GM18505 (cell line): ENCODE data around the gene XAB2.
A peak's percentile ranks its signal among the peaks of the same experiment; 100 is the strongest.

Experiments used
- ATAC-seq: cut with Tn5 transposase; IDR thresholded peaks from one replicate; pipeline ENCODE4 v1.9.1; 2021; ENCODE audit not compliant: unreplicated experiment
- POLR2A ChIP-seq: IDR thresholded peaks from 4 replicates; pipeline ENCODE4 v1.6.1; 2011; ENCODE audit warnings: borderline replicate concordance; ENCODE audit not compliant: insufficient read depth, insufficient read length; ENCODE audit errors: extremely low read depth

The XAB2 gene

DNA sequence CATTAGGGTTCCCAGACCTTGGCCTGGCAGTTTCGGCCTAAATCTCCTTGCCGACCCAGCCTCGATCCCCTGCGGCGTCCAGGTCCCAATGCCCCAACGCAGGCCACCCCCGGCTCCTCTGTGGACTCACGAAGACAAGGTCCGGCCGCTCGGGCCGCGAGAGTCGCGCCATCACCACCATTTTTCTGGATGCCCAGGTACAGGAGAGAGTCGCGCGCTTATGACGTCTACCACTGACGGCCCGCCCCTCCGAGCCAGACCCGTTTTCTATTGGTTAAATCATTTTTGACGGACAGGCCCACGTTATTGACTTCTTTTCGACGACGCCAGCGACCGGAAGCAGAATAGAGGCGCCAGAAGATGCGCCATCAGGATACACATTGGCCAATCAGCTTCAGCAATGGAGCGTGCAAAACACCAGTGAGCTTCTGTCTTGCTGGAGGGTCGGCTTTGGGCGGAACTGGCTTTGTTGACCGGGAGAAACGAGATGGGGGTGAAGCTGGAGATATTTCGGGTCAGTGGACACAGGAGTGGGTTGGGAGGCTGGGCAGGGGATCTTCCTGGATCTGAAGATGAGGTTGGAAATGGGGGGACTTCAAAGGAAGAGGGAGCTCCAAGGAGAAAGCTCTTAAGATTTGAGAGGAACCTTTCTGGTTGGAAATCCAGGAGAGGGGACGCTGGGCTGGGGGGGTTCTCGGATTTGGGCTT lies at the start of gene XAB2, which contains the start of gene PET100:
Gene XAB2, minus strand, starts transcription at position 199 of the 708 bp plus-strand sequence. Its CDS starts 18 bp downstream, at position 181.
Gene PET100, plus strand, starts transcription at position 447 of the 708 bp plus-strand sequence. Its CDS starts 41 bp downstream, at position 488.
- ATAC-seq = peak; percentile 72
- peak; percentile 71 for TF ChIP-seq POLR2A

DNA sequence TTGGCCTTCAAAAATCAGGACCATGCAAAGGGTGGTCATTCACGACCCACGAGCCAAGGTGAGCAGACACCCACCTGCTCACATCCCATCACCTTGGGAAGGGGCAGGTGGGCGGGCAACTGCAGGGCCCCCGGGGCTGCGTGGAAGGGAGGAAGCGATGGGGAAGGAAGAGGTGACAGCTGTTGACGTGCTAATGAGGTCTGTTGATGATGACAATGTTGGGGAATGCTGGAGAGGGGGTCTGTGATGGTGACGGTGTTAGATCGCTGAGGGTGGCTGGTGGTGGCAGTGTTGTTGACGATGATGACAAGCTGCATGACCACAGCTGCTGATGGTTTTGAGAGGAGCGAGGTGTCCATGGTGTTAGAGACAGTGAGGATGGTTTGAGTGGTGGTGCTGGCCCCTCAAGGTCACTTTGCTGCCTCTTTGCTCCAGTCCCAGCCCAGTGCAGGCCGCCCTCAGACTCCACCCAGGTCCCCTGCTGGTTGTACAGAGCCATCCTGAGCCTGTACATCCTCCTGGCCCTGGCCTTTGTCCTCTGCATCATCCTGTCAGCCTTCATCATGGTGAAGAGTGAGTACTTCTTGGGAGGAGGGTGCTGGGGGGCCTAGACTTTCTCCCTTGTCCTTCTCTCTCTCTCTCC lies 48.4 kb upstream of the XAB2 start:
- TF ChIP-seq POLR2A = no peak
- ATAC-seq = no peak

DNA sequence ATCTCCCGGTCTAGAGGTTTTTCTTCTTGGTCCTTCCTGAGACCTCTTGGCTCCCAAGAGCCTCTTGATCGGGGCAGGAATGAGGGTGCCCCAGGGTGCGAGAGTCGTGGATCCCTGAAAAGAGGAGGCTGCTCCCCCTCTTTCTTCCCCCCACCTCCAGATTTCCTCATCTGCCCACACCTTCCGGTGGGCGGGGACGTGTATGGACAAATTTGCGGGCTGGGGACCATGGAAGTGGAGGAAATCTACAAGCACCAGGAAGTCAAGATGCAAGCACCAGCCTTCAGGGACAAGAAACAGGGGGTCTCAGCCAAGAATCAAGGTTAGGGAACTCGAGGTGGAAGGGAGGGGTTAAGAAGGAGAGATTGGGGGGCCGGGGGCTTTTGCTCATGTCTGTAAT lies 47.5 kb upstream of the XAB2 start, which contains the start of gene MCEMP1:
Gene MCEMP1, plus strand, starts transcription at position 237 of the 400 bp plus-strand sequence. Its CDS starts 31 bp downstream, at position 268.
- no peak for TF ChIP-seq POLR2A

DNA sequence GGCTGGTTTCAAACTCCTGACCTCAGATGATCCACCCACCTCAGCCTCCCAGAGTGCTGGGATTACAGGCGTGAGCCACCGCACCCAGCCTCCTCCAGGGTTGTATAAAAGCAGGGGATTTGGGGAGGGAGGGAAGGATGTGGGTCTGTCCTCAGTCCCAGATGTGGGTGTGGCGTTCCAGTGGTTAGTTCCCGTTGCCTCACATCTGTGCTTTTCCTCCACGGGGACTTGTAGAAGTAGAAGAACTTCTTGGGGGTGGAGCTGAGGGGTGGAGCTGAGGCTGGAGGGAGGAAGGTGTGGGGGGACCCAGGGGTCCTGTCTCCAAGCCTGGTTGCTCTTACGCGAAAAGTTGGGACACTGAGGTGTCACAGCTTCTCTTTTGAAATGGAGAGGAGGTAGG lies 47.0 kb upstream of the XAB2 start:
- no peak for TF ChIP-seq POLR2A
- ATAC-seq = no peak

More for the DNA sequence above, 47.5 kb upstream of the XAB2 start, which contains the start of gene MCEMP1:
- ATAC-seq = no peak

DNA sequence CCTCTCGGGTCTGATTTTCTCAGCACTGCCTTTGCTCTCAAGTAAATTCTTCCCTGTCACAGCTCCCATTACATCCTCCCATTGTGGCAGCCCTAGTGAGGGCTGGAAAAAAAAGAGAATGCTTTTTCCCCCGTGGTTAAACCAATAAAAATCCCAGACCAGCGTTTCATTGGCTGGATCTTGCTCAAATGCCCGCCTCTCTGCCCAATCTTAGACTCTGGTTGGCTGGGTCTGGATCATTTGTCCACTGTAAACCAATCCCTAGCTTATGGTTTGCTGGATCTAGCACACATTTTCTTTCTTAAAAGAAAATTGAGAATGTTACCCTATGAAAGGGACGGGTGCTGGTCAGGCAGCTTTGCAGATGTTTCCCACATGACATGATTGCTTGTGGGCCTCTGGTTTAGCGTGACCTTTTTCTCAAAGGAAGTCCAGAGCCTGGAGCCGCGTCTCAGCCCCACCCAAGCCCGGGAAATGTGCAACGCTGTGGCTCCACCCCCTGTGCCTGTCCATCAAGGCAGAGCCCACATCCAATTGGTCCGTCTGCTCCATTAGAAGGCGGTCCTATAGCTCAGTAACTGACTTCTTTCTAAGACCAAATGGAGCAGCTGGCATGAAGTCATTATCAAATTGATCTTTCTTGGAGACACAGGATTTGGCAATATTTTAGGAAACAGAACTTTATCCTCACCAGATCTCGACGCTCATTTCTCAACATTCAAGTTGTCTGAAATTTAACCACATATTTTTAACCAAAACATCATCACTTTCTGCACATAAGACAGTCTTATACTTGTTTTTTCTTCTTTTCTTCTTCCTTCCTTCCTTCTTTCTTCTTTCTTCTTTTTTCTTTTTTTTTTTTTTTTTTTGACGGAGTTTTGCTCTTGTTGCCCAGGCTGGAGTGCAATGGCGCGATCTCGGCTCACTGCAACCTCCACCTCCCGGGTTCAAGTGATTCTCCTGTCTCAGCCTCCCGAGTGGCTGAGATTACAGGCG lies 45.0 kb upstream of the XAB2 start:
- ATAC-seq = no peak
- TF ChIP-seq POLR2A = no peak

DNA sequence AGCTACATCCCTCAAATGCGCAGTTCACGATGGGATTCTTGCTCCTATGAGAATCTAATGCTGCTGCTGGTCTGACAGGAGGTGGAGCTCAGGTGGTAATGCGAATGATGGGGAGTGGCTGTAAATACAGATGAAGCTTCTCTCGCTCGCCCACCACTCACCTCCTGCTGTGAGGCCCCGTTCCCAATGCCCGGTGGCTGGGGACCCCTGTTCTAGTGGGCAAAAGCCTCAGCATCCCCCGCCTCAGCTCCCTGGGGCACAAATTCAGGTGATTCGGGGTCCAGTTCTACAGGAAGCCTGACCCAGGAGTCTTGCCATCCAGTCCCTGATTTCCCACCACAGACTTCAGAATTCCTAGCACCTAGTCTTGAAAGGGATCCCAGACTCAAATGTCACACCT lies 43.2 kb upstream of the XAB2 start:
- no peak for TF ChIP-seq POLR2A
- ATAC-seq = no peak

DNA sequence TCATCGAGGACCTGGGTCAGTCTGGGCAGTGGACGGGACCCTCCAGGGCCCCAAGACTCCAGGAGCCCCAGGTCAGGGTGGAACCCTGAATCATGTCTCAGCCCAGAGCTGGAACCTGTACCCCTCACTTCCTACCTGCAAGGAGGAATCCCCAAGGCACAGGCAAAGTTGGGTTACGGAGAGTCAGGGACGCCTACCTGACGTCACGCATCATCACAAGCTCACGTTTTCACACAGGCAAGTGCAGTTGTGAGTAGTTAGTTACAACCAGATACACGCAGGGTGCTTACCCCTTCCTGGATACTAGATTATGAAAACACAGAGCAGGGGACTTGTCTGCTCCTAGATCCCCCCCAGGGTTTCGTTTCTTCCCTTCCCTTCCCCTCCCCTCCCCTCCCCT lies 41.4 kb upstream of the XAB2 start:
- ATAC-seq = no peak
- no peak for TF ChIP-seq POLR2A

DNA sequence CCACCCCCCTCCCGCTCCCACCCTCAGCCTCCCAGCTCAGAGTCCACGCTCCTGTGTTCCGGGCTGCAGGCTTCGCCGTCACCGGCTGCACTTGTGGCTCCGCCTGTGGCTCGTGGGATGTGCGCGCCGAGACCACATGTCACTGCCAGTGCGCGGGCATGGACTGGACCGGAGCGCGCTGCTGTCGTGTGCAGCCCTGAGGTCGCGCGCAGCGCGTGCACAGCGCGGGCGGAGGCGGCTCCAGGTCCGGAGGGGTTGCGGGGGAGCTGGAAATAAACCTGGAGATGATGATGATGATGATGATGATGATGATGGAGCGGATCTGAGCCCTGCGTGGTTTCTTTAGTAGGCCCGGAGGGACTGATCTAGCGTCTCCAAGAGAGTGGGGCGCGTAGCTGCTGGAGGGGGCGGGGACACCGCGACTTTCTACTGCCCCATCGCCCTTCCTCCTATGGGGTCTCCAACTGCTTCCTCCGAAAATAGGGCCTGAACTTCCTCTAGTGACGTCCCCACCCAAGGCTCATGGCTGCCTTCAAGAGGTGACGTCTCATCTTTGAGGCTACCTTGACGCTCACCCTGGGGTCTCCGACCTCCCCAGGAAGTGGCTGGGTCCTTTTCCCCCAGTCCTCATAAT lies 40.9 kb upstream of the XAB2 start:
- no peak for ATAC-seq
- no peak for TF ChIP-seq POLR2A

DNA sequence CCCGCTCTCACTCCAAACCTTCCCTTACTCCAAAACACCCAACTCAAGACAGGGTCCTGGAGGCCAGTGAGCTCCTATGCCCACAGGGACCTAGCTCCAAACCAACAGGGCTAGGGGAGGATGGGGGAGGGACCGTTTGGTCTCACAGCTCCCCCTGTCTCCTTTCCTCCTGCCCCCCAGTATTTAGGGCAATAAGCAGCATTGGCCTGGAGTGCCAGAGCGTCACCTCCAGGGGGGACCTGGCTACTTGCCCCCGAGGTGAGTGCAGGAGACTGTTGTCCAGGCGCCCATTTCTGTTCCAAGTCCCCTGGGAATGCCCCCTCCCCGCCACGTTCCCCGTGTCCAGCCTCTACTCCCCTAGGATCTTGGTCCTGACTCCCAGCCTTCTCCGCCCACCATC lies 40.3 kb upstream of the XAB2 start:
- ATAC-seq = no peak
- TF ChIP-seq POLR2A = no peak

DNA sequence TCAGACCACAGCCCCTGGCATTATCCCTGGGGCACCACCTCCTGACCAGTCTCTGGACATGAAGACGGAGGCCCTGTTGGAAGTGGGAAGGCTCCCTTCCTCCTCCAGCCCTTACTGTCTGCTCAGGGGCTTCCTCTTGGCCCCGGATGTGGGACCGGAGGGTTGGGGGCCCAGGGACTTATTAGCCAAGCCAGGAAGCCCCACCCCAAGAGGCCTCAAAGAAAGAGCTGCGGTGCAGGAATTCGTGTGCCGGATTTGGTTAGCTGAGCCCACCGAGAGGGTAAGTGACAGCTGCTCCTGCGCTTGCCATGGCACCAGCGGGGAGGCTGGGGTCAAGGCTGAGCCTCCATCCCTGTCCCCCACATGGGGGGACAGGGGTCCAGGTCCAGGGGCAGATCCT lies 39.5 kb upstream of the XAB2 start, which contains the start of gene RETN:
Gene RETN, plus strand, starts transcription at position 208 of the 400 bp plus-strand sequence. CDS start 278 bp downstream, outside the sequence.
- no peak for ATAC-seq
- TF ChIP-seq POLR2A = no peak

DNA sequence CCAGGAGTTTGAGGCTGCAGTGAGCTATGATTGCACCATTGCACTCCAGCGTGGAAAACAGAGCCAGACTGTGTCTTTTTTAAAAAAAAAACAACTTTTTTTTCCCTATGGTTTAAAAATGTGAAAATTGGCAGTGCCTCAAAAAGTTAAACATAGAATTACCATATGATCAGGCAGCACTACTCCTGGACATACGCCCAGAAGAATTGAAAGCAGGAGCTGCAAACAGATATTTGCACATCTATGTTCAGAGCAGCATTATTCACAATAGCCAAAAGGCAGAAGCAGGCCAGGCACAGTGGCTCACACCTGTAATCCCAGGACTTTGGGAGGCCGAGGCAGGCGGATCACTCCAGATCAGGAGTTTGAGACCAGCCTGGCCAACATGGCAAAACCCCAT lies 35.7 kb upstream of the XAB2 start:
- ATAC-seq = no peak
- TF ChIP-seq POLR2A = no peak

DNA sequence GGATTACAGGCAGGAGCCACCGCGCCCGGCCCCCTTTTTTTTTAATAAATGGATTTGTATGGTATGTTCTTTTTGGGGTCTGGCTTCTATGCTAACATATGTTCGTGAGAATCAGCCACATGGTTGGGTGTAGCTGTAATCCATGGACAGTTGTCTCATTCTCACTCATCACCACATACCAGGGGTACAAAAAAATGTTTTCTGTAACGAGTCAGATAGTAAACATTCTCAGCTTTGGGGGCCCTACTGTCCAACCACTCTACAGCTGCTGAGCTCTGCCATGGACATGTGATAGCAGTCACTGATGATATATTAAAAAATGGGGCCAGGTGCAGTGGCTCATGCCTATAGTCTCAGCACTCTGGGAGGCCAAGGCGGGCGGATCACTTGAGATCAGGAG lies 34.4 kb upstream of the XAB2 start:
- no peak for ATAC-seq
- no peak for TF ChIP-seq POLR2A
